Loucy (cell line): ENCODE measurements around the gene PPP1CA.

Experiments
- H2AFZ ChIP-seq: fragments of 200-600 bp; sonication (generic); 2 replicates; pipeline ENCODE4 v1.6.0; 2016; ENCODE audit warnings: antibody characterized with exemption, mild to moderate bottlenecking, low read length, moderate library complexity
- H3F3A ChIP-seq: fragments of 200-600 bp; 2 replicates; pipeline ENCODE4 v1.6.0; 2016; ENCODE audit warnings: antibody characterized with exemption, low read depth, mild to moderate bottlenecking
- H3K27me3 ChIP-seq: fragments of 200-600 bp; sonication (generic); 2 replicates; pipeline ENCODE4 v1.6.1; 2014; ENCODE audit warnings: low read length, mild to moderate bottlenecking; ENCODE audit not compliant: insufficient read depth, poor library complexity, severe bottlenecking
- H3K36me3 ChIP-seq: fragments of 200-600 bp; sonication (generic); 2 replicates; pipeline ENCODE4 v1.6.1; 2016; ENCODE audit warnings: low read length; ENCODE audit not compliant: insufficient read depth
- H3K4me1 ChIP-seq: fragments of 200-600 bp; sonication (generic); 2 replicates; pipeline ENCODE4 v1.5.1; 2014; ENCODE audit warnings: low read length, mild to moderate bottlenecking; ENCODE audit not compliant: insufficient read depth, poor library complexity, severe bottlenecking
- H3K4me2 ChIP-seq: fragments of 200-600 bp; sonication (generic); 2 replicates; pipeline ENCODE4 v1.6.0; 2014; ENCODE audit warnings: antibody characterized with exemption, low read length, low read depth, mild to moderate bottlenecking; ENCODE audit not compliant: poor library complexity, severe bottlenecking
- H3K4me3 ChIP-seq: fragments of 200-600 bp; sonication (generic); 2 replicates; pipeline ENCODE4 v1.5.1; 2014; ENCODE audit warnings: low read length, mild to moderate bottlenecking, mixed read lengths; ENCODE audit not compliant: poor library complexity, severe bottlenecking
- H3K79me2 ChIP-seq: fragments of 200-600 bp; sonication (generic); 2 replicates; pipeline ENCODE4 v1.6.1; 2014; ENCODE audit warnings: low read length; ENCODE audit not compliant: insufficient read depth
- H3K9ac ChIP-seq: fragments of 200-600 bp; sonication (generic); 2 replicates; pipeline ENCODE4 v1.6.0; 2014; ENCODE audit warnings: mild to moderate bottlenecking, low read depth, low read length, moderate library complexity; ENCODE audit not compliant: poor library complexity, severe bottlenecking
- H3K9me2 ChIP-seq: fragments of 200-600 bp; sonication (generic); replicated peaks from 2 replicates; pipeline ENCODE4 v1.6.1; 2016; ENCODE audit warnings: low read depth, low read length, mixed read lengths
- H3K9me3 ChIP-seq: fragments of 200-600 bp; sonication (generic); 2 replicates; pipeline ENCODE4 v1.6.1; 2014; ENCODE audit warnings: mild to moderate bottlenecking, antibody characterized with exemption, low read length, low read depth; ENCODE audit not compliant: insufficient read depth
- H4K20me1 ChIP-seq: fragments of 200-600 bp; sonication (generic); 2 replicates; pipeline ENCODE4 v1.6.0; 2014; ENCODE audit warnings: antibody characterized with exemption, low read length, mild to moderate bottlenecking; ENCODE audit not compliant: insufficient read depth, poor library complexity, severe bottlenecking
- EZH2phosphoT487 ChIP-seq: fragments of 200-600 bp; IDR thresholded peaks from 2 replicates; pipeline ENCODE4 v1.6.1; 2018; ENCODE audit warnings: antibody characterized with exemption, mild to moderate bottlenecking, moderate library complexity, borderline replicate concordance
- TF ChIP-seq, protein P1 (sequence below): fragments of 200-600 bp; sonication (generic); conservative IDR thresholded peaks from 2 replicates; pipeline ENCODE4 v1.5.1; 2014; ENCODE audit warnings: mild to moderate bottlenecking, antibody characterized with exemption, low read length

Gene PPP1CA

DNA sequence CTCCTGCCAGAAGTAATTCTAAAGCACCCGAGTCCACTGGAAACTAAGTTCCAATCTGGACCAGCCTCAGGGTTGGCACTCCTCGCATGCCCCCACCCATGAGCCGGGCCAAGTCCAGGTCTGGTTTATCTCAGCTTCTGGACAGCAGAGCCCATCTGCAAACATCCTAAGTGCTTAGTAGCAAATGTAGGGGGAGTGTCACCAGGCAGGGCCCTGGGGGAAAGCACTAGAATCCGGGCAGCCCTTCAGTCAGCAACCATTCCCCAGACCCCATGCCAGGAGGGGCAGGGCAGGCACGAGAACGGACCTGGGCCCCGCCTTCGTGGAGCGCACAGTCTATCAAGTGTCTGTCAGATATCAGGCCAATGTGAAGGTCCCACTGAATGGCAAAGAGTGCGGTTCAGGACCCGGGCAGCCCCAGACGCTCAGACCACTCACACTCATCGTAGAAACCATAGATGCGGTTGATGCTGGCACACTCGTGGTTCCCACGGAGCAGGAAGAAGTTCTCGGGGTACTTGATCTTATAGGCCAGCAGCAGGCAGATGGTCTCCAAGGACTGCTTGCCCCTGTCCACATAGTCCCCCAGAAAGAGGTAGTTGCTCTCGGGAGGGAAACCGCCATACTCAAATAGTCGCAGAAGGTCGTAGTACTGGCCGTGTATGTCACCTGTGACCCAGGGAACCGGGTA, 1.3 kb downstream of the PPP1CA start:
- Histone ChIP-seq H3K36me3 (peaks cover 22% of the 10 kb centered on the region; the same call in 1 of the 2 replicates), H3K9ac (peak overlapping the region; percentile 96), H3K4me1 (peaks cover 72% of the 10 kb centered on the region), H4K20me1 (peaks cover 56% of the 10 kb centered on the region), H3K4me3 (peak overlapping the region; percentile 88), H3K4me2 (peak overlapping the region; percentile 99), H3F3A (peaks cover 6% of the 10 kb centered on the region; the same call in 1 of the 2 replicates), H3K27me3 (no peaks in the 10 kb centered on the region), H3K9me2 (no peaks in the 10 kb centered on the region), H3K9me3 (no peaks in the 10 kb centered on the region), H2AFZ (no peak overlapping the region), H3K79me2 (peaks cover 92% of the 10 kb centered on the region)
- TF ChIP-seq EZH2phosphoT487, result no peak
- TF ChIP-seq, protein P1, sequence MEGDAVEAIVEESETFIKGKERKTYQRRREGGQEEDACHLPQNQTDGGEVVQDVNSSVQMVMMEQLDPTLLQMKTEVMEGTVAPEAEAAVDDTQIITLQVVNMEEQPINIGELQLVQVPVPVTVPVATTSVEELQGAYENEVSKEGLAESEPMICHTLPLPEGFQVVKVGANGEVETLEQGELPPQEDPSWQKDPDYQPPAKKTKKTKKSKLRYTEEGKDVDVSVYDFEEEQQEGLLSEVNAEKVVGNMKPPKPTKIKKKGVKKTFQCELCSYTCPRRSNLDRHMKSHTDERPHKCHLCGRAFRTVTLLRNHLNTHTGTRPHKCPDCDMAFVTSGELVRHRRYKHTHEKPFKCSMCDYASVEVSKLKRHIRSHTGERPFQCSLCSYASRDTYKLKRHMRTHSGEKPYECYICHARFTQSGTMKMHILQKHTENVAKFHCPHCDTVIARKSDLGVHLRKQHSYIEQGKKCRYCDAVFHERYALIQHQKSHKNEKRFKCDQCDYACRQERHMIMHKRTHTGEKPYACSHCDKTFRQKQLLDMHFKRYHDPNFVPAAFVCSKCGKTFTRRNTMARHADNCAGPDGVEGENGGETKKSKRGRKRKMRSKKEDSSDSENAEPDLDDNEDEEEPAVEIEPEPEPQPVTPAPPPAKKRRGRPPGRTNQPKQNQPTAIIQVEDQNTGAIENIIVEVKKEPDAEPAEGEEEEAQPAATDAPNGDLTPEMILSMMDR, result no peak

DNA sequence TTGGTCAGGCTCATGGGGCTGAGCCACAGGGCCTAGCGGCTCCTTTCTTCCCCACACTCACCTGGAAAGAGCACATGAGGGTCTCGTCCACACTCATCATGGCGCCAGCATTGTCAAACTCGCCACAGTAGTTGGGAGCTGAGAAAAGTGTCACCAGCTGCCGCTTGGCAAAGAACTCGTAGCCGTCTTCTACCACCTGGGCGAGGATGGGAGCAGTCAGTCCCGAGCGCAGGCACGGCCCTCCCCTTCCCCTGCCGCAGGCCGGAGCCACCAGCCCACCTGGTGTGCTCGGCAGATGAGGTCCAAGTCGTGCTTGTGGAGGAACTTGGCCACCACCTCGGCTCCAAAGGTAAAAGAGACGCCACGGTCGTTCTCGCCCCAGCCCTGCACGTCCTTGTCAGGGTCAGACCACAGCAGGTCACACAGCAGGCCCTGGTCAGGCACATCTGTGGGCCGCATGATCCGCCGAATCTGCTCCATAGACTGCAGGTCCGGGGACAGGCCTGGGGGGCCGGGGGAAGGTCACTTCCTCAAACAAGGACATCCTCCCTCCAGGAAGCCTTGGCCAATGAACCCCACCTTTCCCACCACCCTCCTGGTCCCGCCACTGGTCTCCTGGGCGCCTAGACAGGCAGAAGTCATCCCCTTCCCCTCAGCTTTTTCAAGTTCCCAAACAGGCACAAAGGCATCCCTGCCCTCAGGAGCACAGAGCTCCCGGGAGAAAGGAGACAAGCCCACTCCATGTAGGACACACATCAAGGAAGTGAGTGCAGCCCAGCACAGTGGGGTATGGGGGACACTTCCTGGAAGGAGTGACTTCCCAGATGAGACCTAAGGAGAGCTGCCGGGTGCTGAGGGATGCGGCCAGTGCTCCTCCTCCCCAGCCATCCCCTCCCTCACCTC, 2.7 kb downstream of the PPP1CA start:
- peak overlapping the region; percentile 99 for H3K4me2 ChIP-seq
- H3K9ac ChIP-seq, result peak overlapping the region; percentile 96
- peak overlapping the region; percentile 38 for H3K4me3 ChIP-seq
- H3K36me3 ChIP-seq, result peaks cover 22% of the 10 kb centered on the region; the same call in 1 of the 2 replicates
- no peak overlapping the region for H2AFZ ChIP-seq
- peaks cover 86% of the 10 kb centered on the region for H3K79me2 ChIP-seq
- no peaks in the 10 kb centered on the region for H3K27me3 ChIP-seq
- H3F3A ChIP-seq, result peaks cover 6% of the 10 kb centered on the region; the same call in 1 of the 2 replicates
- H4K20me1 ChIP-seq, result peaks cover 54% of the 10 kb centered on the region
- no peaks in the 10 kb centered on the region for H3K9me3 ChIP-seq
- H3K9me2 ChIP-seq, result no peaks in the 10 kb centered on the region
- no peak for TF ChIP-seq EZH2phosphoT487
- TF ChIP-seq, protein P1, result no peak
- peaks cover 62% of the 10 kb centered on the region for H3K4me1 ChIP-seq

DNA sequence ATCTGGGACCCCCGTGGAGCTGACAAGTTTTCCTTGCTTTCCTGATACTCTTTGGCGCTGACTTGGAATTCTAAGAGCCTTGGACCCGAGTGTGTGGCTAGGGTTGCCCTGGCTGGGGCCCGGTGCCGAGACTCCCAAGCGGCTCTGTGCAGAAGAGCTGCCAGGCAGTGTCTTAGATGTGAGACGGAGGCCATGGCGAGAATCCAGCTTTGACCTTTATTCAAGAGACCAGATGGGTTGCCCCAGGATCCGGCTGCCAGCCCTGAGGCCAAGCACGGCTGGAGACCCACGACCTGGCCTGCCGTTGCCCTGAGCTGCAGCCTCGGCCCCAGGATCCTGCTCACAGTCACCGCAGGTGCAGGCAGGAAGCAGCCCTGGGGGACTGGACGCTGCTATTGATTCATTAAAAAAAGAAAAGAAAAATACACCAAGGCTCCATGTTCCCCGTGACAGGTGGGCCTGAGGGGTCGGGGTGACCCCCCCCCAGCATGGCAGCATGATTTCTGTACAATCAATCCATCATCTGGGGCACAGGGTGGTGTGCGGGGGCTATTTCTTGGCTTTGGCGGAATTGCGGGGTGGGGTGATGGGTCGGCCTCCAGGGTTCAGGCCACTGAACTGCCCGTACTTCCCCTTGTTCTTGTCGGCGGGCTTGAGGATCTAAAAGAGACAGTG, 3.5 kb downstream of the PPP1CA start:
- peaks cover 61% of the 10 kb centered on the region for H3K4me1 ChIP-seq
- no peaks in the 10 kb centered on the region for H3K9me2 ChIP-seq
- no peaks in the 10 kb centered on the region for H3K27me3 ChIP-seq
- H3K79me2 ChIP-seq, result peaks cover 86% of the 10 kb centered on the region
- H3K4me2 ChIP-seq, result peak overlapping the region; percentile 94
- peak overlapping the region; percentile 60 for H3K9ac ChIP-seq
- TF ChIP-seq EZH2phosphoT487, result no peak
- TF ChIP-seq, protein P1, result no peak
- H2AFZ ChIP-seq, result no peak overlapping the region
- no peaks in the 10 kb centered on the region for H3K9me3 ChIP-seq
- peaks cover 6% of the 10 kb centered on the region; the same call in 1 of the 2 replicates for H3F3A ChIP-seq
- H3K4me3 ChIP-seq, result peak overlapping the region; percentile 71
- H4K20me1 ChIP-seq, result peaks cover 54% of the 10 kb centered on the region
- peaks cover 22% of the 10 kb centered on the region; the same call in 1 of the 2 replicates for H3K36me3 ChIP-seq
